OCI-LY1 (cell line): ENCODE measurements around the gene ZNF670.

Experiments
- H2AFZ ChIP-seq: fragments of 200-600 bp; sonication (generic), shearing (Covaris generic); 2 replicates; pipeline ENCODE4 v1.6.0; 2014; ENCODE audit warnings: antibody characterized with exemption, mild to moderate bottlenecking, low read length
- H3F3A ChIP-seq: fragments of 200-600 bp; sonication (generic), shearing (Covaris generic); 2 replicates; pipeline ENCODE4 v1.6.0; 2014; ENCODE audit warnings: mild to moderate bottlenecking, antibody characterized with exemption, low read length, moderate library complexity; ENCODE audit not compliant: insufficient read depth
- H3K27ac ChIP-seq: fragments of 200-600 bp; sonication (generic); 2 replicates; pipeline ENCODE4 v1.5.1; 2014; ENCODE audit warnings: low read length, mixed run types, mild to moderate bottlenecking, low read depth; ENCODE audit not compliant: poor library complexity, severe bottlenecking
- H3K27me3 ChIP-seq: fragments of 200-600 bp; sonication (generic); 2 replicates; pipeline ENCODE4 v1.6.0; 2014; ENCODE audit warnings: antibody characterized with exemption, mild to moderate bottlenecking, low read length, moderate library complexity; ENCODE audit not compliant: insufficient read depth
- H3K36me3 ChIP-seq: fragments of 200-600 bp; sonication (generic); 2 replicates; pipeline ENCODE4 v1.6.1; 2014; ENCODE audit warnings: mild to moderate bottlenecking, antibody characterized with exemption, low read length, moderate library complexity, mixed read lengths; ENCODE audit not compliant: insufficient read depth
- H3K4me1 ChIP-seq: fragments of 200-600 bp; sonication (generic); 2 replicates; pipeline ENCODE4 v1.5.1; 2014; ENCODE audit warnings: mild to moderate bottlenecking, low read length, moderate library complexity; ENCODE audit not compliant: insufficient read depth, severe bottlenecking
- H3K4me2 ChIP-seq: fragments of 200-600 bp; sonication (generic), shearing (Covaris generic); 2 replicates; pipeline ENCODE4 v1.6.1; 2014; ENCODE audit warnings: low read length
- H3K4me3 ChIP-seq: fragments of 200-600 bp; sonication (generic); 2 replicates; pipeline ENCODE4 v1.5.1; 2014; ENCODE audit warnings: low read length, low read depth, mild to moderate bottlenecking, mixed read lengths; ENCODE audit not compliant: poor library complexity, severe bottlenecking
- H3K79me2 ChIP-seq: fragments of 200-600 bp; shearing (Covaris generic); 2 replicates; pipeline ENCODE4 v1.6.1; 2016; ENCODE audit warnings: mixed run types, low read length, mixed read lengths; ENCODE audit not compliant: insufficient read depth
- H3K9ac ChIP-seq: fragments of 200-600 bp; sonication (generic), shearing (Covaris generic); 2 replicates; pipeline ENCODE4 v1.6.1; 2014; ENCODE audit warnings: mild to moderate bottlenecking, low read length, mixed read lengths
- H3K9me2 ChIP-seq: fragments of 200-600 bp; sonication (generic), shearing (Covaris generic); 2 replicates; pipeline ENCODE4 v1.6.1; 2014; ENCODE audit warnings: low read depth, mild to moderate bottlenecking, low read length, mixed read lengths
- H3K9me3 ChIP-seq: fragments of 200-600 bp; shearing (Covaris generic); 2 replicates; pipeline ENCODE4 v1.6.1; 2014; ENCODE audit warnings: low read length, mixed read lengths
- H4K20me1 ChIP-seq: fragments of 200-600 bp; sonication (generic), shearing (Covaris generic); 2 replicates; pipeline ENCODE4 v1.6.0; 2016; ENCODE audit warnings: mild to moderate bottlenecking, low read length; ENCODE audit not compliant: insufficient read depth
- CTCF ChIP-seq: fragments of 200-600 bp; sonication (generic), shearing (Covaris generic); IDR thresholded peaks from 2 replicates; pipeline ENCODE4 v1.5.1; 2017; ENCODE audit warnings: mild to moderate bottlenecking, antibody characterized with exemption, low read length, moderate library complexity, mixed read lengths
- EZH2 ChIP-seq: fragments of 200-600 bp; sonication (generic), shearing (Covaris generic); IDR thresholded peaks from 2 replicates; pipeline ENCODE4 v1.8.0; 2017; ENCODE audit warnings: borderline replicate concordance, mixed run types, mild to moderate bottlenecking, antibody characterized with exemption, low read length, moderate library complexity, mixed read lengths

Gene ZNF670

GRCh38 chr1:247103859-247104591, 25.4 kb upstream of the ZNF670 start, which contains the start of gene ZNF669:
ZNF669 (minus strand) TSS chr1:247104356; CDS start chr1:247104199, 157 bp downstream.
- H3K36me3 ChIP-seq: peaks cover 39% of the 10 kb centered on the region
- H2AFZ ChIP-seq: peak within 1 kb of the TSS; percentile 81; the same call in 1 of the 2 replicates
- H3K9me2 ChIP-seq: no peaks in the 10 kb centered on the region
- H3K27me3 ChIP-seq: no peaks in the 10 kb centered on the region
- TF ChIP-seq CTCF (no peak), EZH2 (no peak)
- peak within 1 kb of the TSS; percentile 90 for H3K4me3 ChIP-seq
- H3K9ac ChIP-seq: peak within 1 kb of the TSS; percentile 86
- H3K27ac ChIP-seq: peak within 1 kb of the TSS; percentile 65
- H3F3A ChIP-seq: no peaks in the 10 kb centered on the region
- no peaks in the 10 kb centered on the region; the same call in 1 of the 2 replicates for H3K79me2 ChIP-seq
- H3K4me2 ChIP-seq: peak within 1 kb of the TSS; percentile 69
- peaks cover 32% of the 10 kb centered on the region for H3K9me3 ChIP-seq
- H4K20me1 ChIP-seq: no peaks in the 10 kb centered on the region
- peaks cover 12% of the 10 kb centered on the region for H3K4me1 ChIP-seq

- no peak for TF ChIP-seq CTCF
- TF ChIP-seq EZH2: no peak
- no peaks in the 10 kb centered on the region for H3F3A ChIP-seq
- no peak overlapping the region for H3K9ac ChIP-seq
- peaks cover 53% of the 10 kb centered on the region for H3K36me3 ChIP-seq
- H3K9me3 ChIP-seq: peaks cover 43% of the 10 kb centered on the region
- H3K9me2 ChIP-seq: no peaks in the 10 kb centered on the region
- H2AFZ ChIP-seq: no peak overlapping the region
- no peak overlapping the region for H3K4me2 ChIP-seq
- H3K27ac ChIP-seq: no peak overlapping the region
- H3K4me1 ChIP-seq: peaks cover 12% of the 10 kb centered on the region
- H3K79me2 ChIP-seq: no peaks in the 10 kb centered on the region; the same call in 1 of the 2 replicates
- no peaks in the 10 kb centered on the region for H4K20me1 ChIP-seq
- no peaks in the 10 kb centered on the region for H3K27me3 ChIP-seq
- no peak overlapping the region for H3K4me3 ChIP-seq
These were observed 23.8 kb upstream of the ZNF670 start for GRCh38 chr1:247102381-247102780.

DNA sequence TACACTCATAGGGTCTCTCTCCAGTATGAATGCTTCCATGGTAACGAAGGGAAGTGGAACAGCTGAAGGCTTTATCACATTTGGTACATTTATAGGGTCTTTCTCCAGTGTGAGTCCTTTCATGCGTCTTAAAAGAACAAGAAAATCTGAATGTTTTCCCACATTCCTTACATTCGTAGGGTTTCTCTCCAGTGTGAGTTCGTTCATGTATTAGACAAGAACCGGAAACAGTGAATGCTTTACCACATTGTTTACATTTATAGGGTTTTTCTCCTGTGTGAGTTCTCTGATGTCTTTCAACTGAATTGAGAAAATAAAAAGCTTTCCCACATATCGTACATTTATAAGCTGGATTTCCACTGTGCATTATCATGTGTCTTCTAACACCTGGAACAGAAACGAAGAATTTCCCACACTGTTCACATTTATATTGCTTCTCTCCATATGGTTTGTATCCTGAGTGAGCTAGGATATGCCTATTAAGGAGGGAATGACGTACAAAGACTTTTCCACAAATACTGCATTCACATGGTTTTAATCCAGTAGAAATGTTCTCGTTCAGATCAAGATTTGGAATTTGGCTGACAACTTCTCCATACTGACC, 22.2 kb upstream of the ZNF670 start:
- H3K9me3 ChIP-seq: peaks cover 54% of the 10 kb centered on the region
- no peak overlapping the region for H3K4me2 ChIP-seq
- no peaks in the 10 kb centered on the region for H3K27me3 ChIP-seq
- no peaks in the 10 kb centered on the region for H4K20me1 ChIP-seq
- H2AFZ ChIP-seq: no peak overlapping the region
- no peaks in the 10 kb centered on the region for H3K9me2 ChIP-seq
- no peak for TF ChIP-seq EZH2
- no peak for TF ChIP-seq CTCF
- peaks cover 57% of the 10 kb centered on the region for H3K36me3 ChIP-seq
- H3K9ac ChIP-seq: no peak overlapping the region
- no peak overlapping the region for H3K4me3 ChIP-seq
- H3F3A ChIP-seq: no peaks in the 10 kb centered on the region
- H3K79me2 ChIP-seq: no peaks in the 10 kb centered on the region; the same call in 1 of the 2 replicates
- no peak overlapping the region for H3K27ac ChIP-seq
- H3K4me1 ChIP-seq: peaks cover 12% of the 10 kb centered on the region
